GM12878 (cell line): ENCODE measurements around the gene PPP1R3G. TPM values are rescaled to one million over a fixed set of nuclear protein-coding genes. Genes with fewer than 3 reads are reported as not detected.

Source experiments
- ATAC-seq: fragments of 200-7000 bp; cut with Tn5 transposase; 3 replicates; pipeline ENCODE4 v1.9.1; 2020; ENCODE audit warnings: mild to moderate bottlenecking, moderate library complexity
- BruUV-seq: library from RNA; stranded (reverse); fragments of 400-500 nt; replicated peaks from 2 replicates; lab custom pipeline; 2021; lab: Mats Ljungman, UMichigan
- CTCF ChIA-PET: fragments of 300-600 bp; sonication (Branson Sonifier 250); formaldehyde crosslinking; extraction: SDS; loops from one replicate; lab custom pipeline; 2021; ENCODE audit warnings: inconsistent platforms; lab: Yijun Ruan, JAX
- POLR2A ChIA-PET: fragments of 350-600 bp; formaldehyde crosslinking; extraction: SDS; loops from one replicate; lab custom pipeline; 2021; ENCODE audit warnings: inconsistent platforms; lab: Charles Lee
- RAD21 ChIA-PET: fragments of 300-600 bp; sonication (Branson Sonifier 250); formaldehyde crosslinking; loops from one replicate; lab custom pipeline; 2023; ENCODE audit warnings: antibody characterized with exemption; ENCODE audit not compliant: unreplicated experiment; lab: Charles Lee
- SMC1A ChIA-PET: fragments of 300-600 bp; sonication (Branson Sonifier 250); formaldehyde crosslinking; loops from one replicate; lab custom pipeline; 2023; ENCODE audit not compliant: unreplicated experiment, uncharacterized antibody; lab: Charles Lee
- DNase-seq: peaks from one replicate; pipeline ENCODE4 v3.0.0-alpha.2; 2011; ENCODE audit warnings: low read depth, low spot score
- FAIRE-seq: peaks from 3 replicates; lab custom pipeline; 2011; peaks lifted over from hg19 to GRCh38; lab: Jason Lieb, UNC
- H2AFZ ChIP-seq: 2 replicates; pipeline ENCODE4 v1.6.0; 2011; ENCODE audit warnings: low read depth, low read length, control low read depth; ENCODE audit not compliant: control insufficient read depth
- H3K27ac ChIP-seq: 2 replicates; pipeline ENCODE4 v1.5.1; 2011; ENCODE audit warnings: control low read depth; ENCODE audit not compliant: control insufficient read depth, insufficient read depth
- H3K27me3 ChIP-seq, 2 experiments: replicated peaks in 1 of 2; 2 replicates each; pipeline versions ENCODE4 v1.6.0 to v1.6.1; 2011; ENCODE audit warnings: low read length in 1 of 2; ENCODE audit not compliant: control insufficient read depth in 2 of 2, insufficient read depth in 2 of 2
- H3K36me3 ChIP-seq, 2 experiments: 2 replicates each; pipeline ENCODE4 v1.5.1; 2011; ENCODE audit warnings: low read length in 1 of 2; ENCODE audit not compliant: control insufficient read depth in 2 of 2, insufficient read depth in 2 of 2
- H3K4me1 ChIP-seq: 2 replicates; pipeline ENCODE4 v1.6.1; 2011; ENCODE audit warnings: mild to moderate bottlenecking, low read length, moderate library complexity, mixed read lengths; ENCODE audit not compliant: control insufficient read depth, insufficient read depth
- H3K4me2 ChIP-seq: 2 replicates; pipeline ENCODE4 v1.6.0; 2011; ENCODE audit warnings: control low read depth; ENCODE audit not compliant: control insufficient read depth, insufficient read depth
- H3K4me3 ChIP-seq: fragments of 200-600 bp; sonication (generic); 2 replicates; pipeline ENCODE4 v1.5.1; 2016
- H3K79me2 ChIP-seq: 2 replicates; pipeline ENCODE4 v1.6.0; 2011; ENCODE audit warnings: low read length; ENCODE audit not compliant: control insufficient read depth, insufficient read depth
- H3K9ac ChIP-seq: 2 replicates; pipeline ENCODE4 v1.8.0; 2011; ENCODE audit warnings: low read length, control low read depth, mixed read lengths; ENCODE audit not compliant: control insufficient read depth, insufficient read depth
- H3K9me3 ChIP-seq: replicated peaks from 3 replicates; pipeline ENCODE4 v1.5.1; 2011; ENCODE audit warnings: mild to moderate bottlenecking, low read length; ENCODE audit not compliant: control insufficient read depth, insufficient read depth
- H4K20me1 ChIP-seq: 2 replicates; pipeline ENCODE4 v1.6.0; 2011; ENCODE audit not compliant: control insufficient read depth, insufficient read depth
- BMI1 ChIP-seq: fragments of 450-650 bp; IDR thresholded peaks from 2 replicates; pipeline ENCODE4 v1.6.1; 2016; ENCODE audit warnings: mild to moderate bottlenecking, moderate library complexity, borderline replicate concordance
- CEBPZ ChIP-seq: fragments of 150-350 bp; IDR thresholded peaks from 2 replicates; pipeline ENCODE4 v1.6.1; 2016; ENCODE audit warnings: low read depth, low read length
- CREM ChIP-seq: IDR thresholded peaks from 2 replicates; pipeline ENCODE4 v1.6.1; 2014; ENCODE audit warnings: antibody characterized with exemption, low read depth
- HDAC2 ChIP-seq: fragments of 200-600 bp; sonication (generic); IDR thresholded peaks from 2 replicates; pipeline ENCODE4 v1.6.1; 2017
- IKZF2 ChIP-seq, 2 experiments: fragments of 450-650 bp; IDR thresholded peaks; 2 replicates each; pipeline ENCODE4 v1.6.1; 2017; ENCODE audit warnings: mild to moderate bottlenecking in 2 of 2, moderate library complexity in 2 of 2
- IRF5 ChIP-seq: fragments of 450-650 bp; IDR thresholded peaks from 2 replicates; pipeline ENCODE4 v1.6.1; 2017; ENCODE audit warnings: borderline replicate concordance
- MLLT1 ChIP-seq: fragments of 450-650 bp; IDR thresholded peaks from 2 replicates; pipeline ENCODE4 v1.6.1; 2016; ENCODE audit warnings: mild to moderate bottlenecking
- NFIC ChIP-seq: IDR thresholded peaks from 2 replicates; pipeline ENCODE4 v1.6.1; 2012; ENCODE audit warnings: low read depth, mild to moderate bottlenecking, inconsistent platforms, low read length, moderate library complexity
- RAD51 ChIP-seq: fragments of 450-650 bp; IDR thresholded peaks from 2 replicates; pipeline ENCODE4 v1.6.1; 2016; ENCODE audit warnings: moderate library complexity, mild to moderate bottlenecking, inconsistent platforms
- RCOR1 ChIP-seq: conservative IDR thresholded peaks from 2 replicates; pipeline ENCODE4 v1.6.1; 2012; ENCODE audit warnings: low read depth, low read length, improper control_type of control experiment
- SMARCA5 ChIP-seq: fragments of 450-650 bp; IDR thresholded peaks from 2 replicates; pipeline ENCODE4 v1.6.1; 2017; ENCODE audit warnings: mild to moderate bottlenecking
- ZBTB33 ChIP-seq: fragments of 450-650 bp; IDR thresholded peaks from 2 replicates; pipeline ENCODE4 v1.6.1; 2017; ENCODE audit warnings: mild to moderate bottlenecking
- ZNF384 ChIP-seq: IDR thresholded peaks from 2 replicates; pipeline ENCODE4 v1.6.1; 2012; ENCODE audit warnings: low read depth, mild to moderate bottlenecking, low read length, improper control_type of control experiment, borderline replicate concordance
- ZZZ3 ChIP-seq: IDR thresholded peaks from 2 replicates; pipeline ENCODE4 v1.6.1; 2011; ENCODE audit warnings: low read depth; ENCODE audit not compliant: control insufficient read depth, insufficient read length
- WGBS: methylation state at CpG from one replicate; pipeline ENCODE4 v1.1.6; 2016; ENCODE audit warnings: low lambda C conversion rate; ENCODE audit not compliant: insufficient replicate concordance, insufficient coverage; ENCODE audit errors: missing lambda C conversion rate; 5-methylcytosine and 5-hydroxymethylcytosine counted together
- in situ Hi-C: fragments of 300-500 bp; cut with MboI; formaldehyde crosslinking; loops from 9 replicates; pipeline ENCODE4 v1.14.3; 2018; ENCODE audit warnings: mixed read lengths
- intact Hi-C: fragments of 100-400 bp; cut with micrococcal nuclease; formaldehyde crosslinking; loops from one replicate; pipeline ENCODE4 v1.14.2; 2022; ENCODE audit not compliant: unreplicated experiment
- polyA plus RNA-seq, 11 experiments: library from polyadenylated mRNA; depleted of rRNA in 4 of 11; unstranded in 6 of 11; stranded (reverse) in 5 of 11; fragments of >200 nt; fragmentation: Nextera tagmentation in 4 of 11; fragmentation: Illumina TruSeq in 1 of 11; extraction: Ambion mirVana in 4 of 11; extraction: Trizol in 1 of 11; gene quantifications; 1 replicate in 1 of 11; 2 replicates in 10 of 11; pipeline versions ENCODE4 v1.2.1 to v1.2.3, GENCODE V29; 2011 to 2016; ENCODE audit warnings: inconsistent platforms in 2 of 11, missing spikeins in 2 of 11, low read depth in 1 of 11
- total RNA-seq, 4 experiments: library from RNA; depleted of rRNA in 3 of 4; stranded (reverse); fragments of >200 nt in 3 of 4; fragmentation: Illumina TruSeq in 1 of 4; extraction: Trizol in 1 of 4; gene quantifications; 2 replicates each; pipeline versions ENCODE4 v1.2.1 to v1.2.3, GENCODE V29; 2013 to 2021

The PPP1R3G gene
- total and polyA plus RNA-seq, 10 of the 15 experiments (the other 5 are each of a cell fraction or from before 2014, with no cell fraction given) = 0.01 to 0.10 (median 0.04) TPM; not detected in 4

GRCh38 chr6:5123296-5124143 lies 38.4 kb downstream of the PPP1R3G start:
- 84% methylated on average over 20 of the region's 20 CpGs for WGBS
- POLR2A ChIA-PET = no interaction called here
- H2AFZ ChIP-seq = no peak overlapping the region
- no peak overlapping the region for H3K4me3 ChIP-seq
- H3K9ac ChIP-seq = no peak overlapping the region
- SMC1A ChIA-PET = no interaction called here
- H3K79me2 ChIP-seq = no peaks in the 10 kb centered on the region
- ATAC-seq (no peak), DNase-seq (no peak), FAIRE-seq (no peak)
- no peaks in the 10 kb centered on the region for H3K9me3 ChIP-seq
- no peak overlapping the region for H3K27ac ChIP-seq
- H3K4me1 ChIP-seq = no peaks in the 10 kb centered on the region
- no peak for TF ChIP-seq IRF5
- TF ChIP-seq ZZZ3 = no peak
- TF ChIP-seq MLLT1 = no peak
- TF ChIP-seq CREM = no peak
- TF ChIP-seq RCOR1 = no peak
- no peak for TF ChIP-seq BMI1
- TF ChIP-seq NFIC = no peak
- TF ChIP-seq CEBPZ = no peak
- no peak for TF ChIP-seq RAD51
- TF ChIP-seq SMARCA5 = no peak
- no peak for TF ChIP-seq IKZF2 (IDR thresholded peaks at IDR 0.05)
- no peak for TF ChIP-seq ZNF384
- no peak for TF ChIP-seq ZBTB33
- no peak for TF ChIP-seq HDAC2
- intact Hi-C loops (no loop called here), in situ Hi-C loops (no loop called here)
- no TSS peak for BruUV-seq
- no peaks in the 10 kb centered on the region for H3K36me3 ChIP-seq
- H3K27me3 ChIP-seq = no peaks in the 10 kb centered on the region
- H3K4me2 ChIP-seq = no peak overlapping the region
- CTCF ChIA-PET = no interaction called here
- H4K20me1 ChIP-seq = no peaks in the 10 kb centered on the region
- RAD21 ChIA-PET = no interaction called here
